Body of pancreas (tissue), 4 donors: Measurements from ENCODE around the gene ARID1B. TPM values are rescaled to one million over a fixed set of nuclear protein-coding genes. Genes with fewer than 3 reads are reported as not detected.
"Not testable (repeated sequence)": the region's sequence is repeated elsewhere in the genome, so short reads cannot be mapped to it uniquely, and the experiment has no call there.

Source experiments
- ATAC-seq: fragments of 150-250 bp; one replicate; pipeline ENCODE4 v1.9.1; 2016
- DNase-seq, 4 donors: peaks; one replicate each; pipeline ENCODE4 v3.0.0-alpha.2; 2019
- H3K27ac ChIP-seq, 4 donors: fragments of 200-600 bp; sonication (generic); 1 replicate in 3 of 4; 2 replicates in 1 of 4; pipeline versions ENCODE4 v1.5.1 to v1.6.1; 2016 to 2019; ENCODE audit warnings: mild to moderate bottlenecking in 1 of 4, mixed read lengths in 1 of 4, moderate library complexity in 1 of 4
- H3K27me3 ChIP-seq, 2 donors: fragments of 200-600 bp; sonication (generic); one replicate each; pipeline ENCODE4 v1.6.0; 2016; ENCODE audit warnings: mild to moderate bottlenecking in 1 of 2
- H3K36me3 ChIP-seq, 2 donors: fragments of 200-600 bp; sonication (generic); replicated peaks in 1 of 2; 2 replicates each; pipeline ENCODE4 v1.5.1; 2016; ENCODE audit warnings: low read depth in 2 of 2; ENCODE audit not compliant: insufficient read depth in 1 of 2
- H3K4me1 ChIP-seq: fragments of 200-600 bp; sonication (generic); one replicate; pipeline ENCODE4 v1.6.0; 2016
- H3K4me3 ChIP-seq, 2 donors: fragments of 200-600 bp; sonication (generic); 1 replicate in 1 of 2; 2 replicates in 1 of 2; pipeline ENCODE4 v1.5.1; 2016 to 2019
- H3K9me3 ChIP-seq, 3 donors: fragments of 200-600 bp; sonication (generic); 1 replicate in 2 of 3; 2 replicates in 1 of 3; pipeline ENCODE4 v1.5.1; 2016
- CTCF ChIP-seq, 7 experiments: fragments of 450-650 bp in 4 of 7; fragments of 200-600 bp in 3 of 7; sonication (generic) in 3 of 7; IDR thresholded peaks; one replicate each; pipeline ENCODE4 v1.5.1; 2016 to 2019; ENCODE audit warnings: antibody characterized with exemption in 7 of 7
- POLR2A ChIP-seq, 3 donors: fragments of 450-650 bp; IDR thresholded peaks; one replicate each; pipeline ENCODE4 v1.6.1; 2016; ENCODE audit warnings: antibody characterized with exemption in 3 of 3, mild to moderate bottlenecking in 2 of 3
- WGBS, 2 donors: methylation state at CpG; one replicate each; pipeline ENCODE4 v1.1.5; 2017; 5-methylcytosine and 5-hydroxymethylcytosine counted together
- intact Hi-C: fragments of 100-400 bp; cut with DNase I; formaldehyde crosslinking; loops from one replicate; pipeline ENCODE4 v1.15.1; 2023
- total RNA-seq, 2 donors: library from RNA; depleted of rRNA; stranded (reverse); fragments of >200 nt; gene quantifications; one replicate each; pipeline ENCODE4 v1.1.0, GENCODE V29; 2016

ARID1B gene
- total RNA-seq, 2 donors from 2014 or later, result 71.5 to 85.1 TPM

GRCh38 chr6:157145656-157146285, 368.6 kb downstream of the ARID1B start:
- 73 to 77% methylated on average over 6 of the region's 6 CpGs for WGBS, 2 donors
- TF ChIP-seq POLR2A (IDR thresholded peaks at IDR 0.05) (no peak), CTCF (IDR thresholded peaks at IDR 0.05) (no peak)
- Histone ChIP-seq H3K4me1 (peaks cover 16% of the 10 kb centered on the region), H3K27me3 (no peaks in the 10 kb centered on the region), H3K9me3 (no peaks in the 10 kb centered on the region), H3K27ac (no peak overlapping the region), H3K4me3 (no peak overlapping the region), H3K36me3 (peaks cover 0 to 10% of the 10 kb centered on the region in 2 donors)
- ATAC-seq (no peak), DNase-seq (no peak)
- intact Hi-C loops, result no loop called here

GRCh38 chr6:157147054-157148026, 370.2 kb downstream of the ARID1B start:
- H3K36me3 ChIP-seq, H3K27ac ChIP-seq, H3K9me3 ChIP-seq, ATAC-seq, intact Hi-C loops, H3K4me3 ChIP-seq, DNase-seq, H3K27me3 ChIP-seq: not testable (repeated sequence)
- peaks cover 16% of the 10 kb centered on the region for H3K4me1 ChIP-seq
- WGBS, 2 donors, result 92 to 97% methylated on average over 40 to 45 of the region's 74 CpGs

- H3K4me3 ChIP-seq, result no peak overlapping the region
- H3K27me3 ChIP-seq, result no peaks in the 10 kb centered on the region
- H3K36me3 ChIP-seq, result peaks cover 0 to 7% of the 10 kb centered on the region in 2 donors
- intact Hi-C loops, result no loop called here
- TF ChIP-seq POLR2A (IDR thresholded peaks at IDR 0.05) (no peak), CTCF (IDR thresholded peaks at IDR 0.05) (no peak)
- WGBS, 2 donors, result 81 to 82% methylated on average over 23 to 25 of the region's 25 CpGs
- H3K27ac ChIP-seq, result peak overlapping the region in 2 of 4 donors; percentile 50 to 69
- peaks cover 9% of the 10 kb centered on the region for H3K4me1 ChIP-seq
- no peaks in the 10 kb centered on the region for H3K9me3 ChIP-seq
- ATAC-seq (peak; percentile 61), DNase-seq (peak; percentile 26 to 50 (median 42))
These were observed 371.5 kb downstream of the ARID1B start for GRCh38 chr6:157148391-157149323.

GRCh38 chr6:157150076-157150475, 372.9 kb downstream of the ARID1B start:
- ATAC-seq (no peak), DNase-seq (no peak)
- WGBS, 2 donors, result 95 to 97% methylated on average over 6 of the region's 6 CpGs
- peaks cover 0 to 7% of the 10 kb centered on the region in 2 donors for H3K36me3 ChIP-seq
- H3K4me1 ChIP-seq, result no peaks in the 10 kb centered on the region
- no peak overlapping the region for H3K27ac ChIP-seq
- H3K27me3 ChIP-seq, result no peaks in the 10 kb centered on the region
- intact Hi-C loops, result no loop called here
- no peaks in the 10 kb centered on the region for H3K9me3 ChIP-seq
- H3K4me3 ChIP-seq, result no peak overlapping the region
- TF ChIP-seq CTCF (IDR thresholded peaks at IDR 0.05) (no peak), POLR2A (IDR thresholded peaks at IDR 0.05) (no peak)
